ENCODE results near the gene NAALADL2. TPM values are rescaled to one million over a fixed set of nuclear protein-coding genes. Genes with fewer than 3 reads are reported as not detected.

NAALADL2 gene
- total and polyA plus RNA-seq, 2 donors (not counting 3 experiments of a cell fraction or from before 2014, with no cell fraction given), result 1.1 to 4.0 TPM

DNA sequence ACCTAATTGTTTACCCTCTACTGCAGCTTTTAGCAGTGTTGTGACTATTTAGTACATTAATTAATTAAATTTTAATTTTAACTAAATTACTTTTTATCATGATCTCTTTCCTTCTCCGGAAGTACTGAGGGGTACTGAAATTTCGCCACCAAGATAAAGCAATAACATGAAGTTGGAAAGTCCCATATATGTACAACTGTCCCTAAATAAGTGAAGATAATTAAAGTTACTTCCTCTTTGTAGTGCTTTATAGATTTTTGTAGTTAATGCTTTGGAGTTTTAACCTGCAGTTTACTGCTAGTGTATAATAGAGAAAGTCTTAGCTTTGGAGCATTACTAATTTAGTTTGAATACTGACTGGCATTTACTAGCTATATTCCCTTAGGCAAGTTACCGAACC, 325.3 kb downstream of the NAALADL2 start:
- H3K4me1 ChIP-seq (ENCODE audit: control insufficient read depth, extremely low read depth, insufficient read depth, low read length), result peaks cover 7% of the 10 kb centered on the region
- no peaks in the 10 kb centered on the region for H3K79me2 ChIP-seq (ENCODE audit: control insufficient read depth, insufficient read depth, low read length)
- intact Hi-C loops (cut with micrococcal nuclease) (no loop called here), dilution Hi-C loops (cut with MboI; ENCODE audit: extremely low pct_ligation_motif_present, low sequenced_read_pairs) (no loop called here)
- POLR2A ChIA-PET, result no interaction called here
- no TSS peak for BruUV-seq (replicated peaks)
- H3K4me2 ChIP-seq (ENCODE audit: insufficient read depth, low read length), result no peak overlapping the region
- no peak overlapping the region for H3K9ac ChIP-seq (replicated peaks; ENCODE audit: extremely low read depth, insufficient read depth, low read length)
- no peak for DNase-seq (ENCODE audit: low read depth, low spot score)
- no peaks in the 10 kb centered on the region for H4K20me1 ChIP-seq (replicated peaks; ENCODE audit: control insufficient read depth, extremely low read depth, insufficient read depth, low read length)
- CTCF ChIA-PET, result interaction anchor here (1.2 kb wide), 1 partner anchor 12 kb away, joined by 3 read pairs; no protein-coding TSS in a partner anchor
- H2AFZ ChIP-seq (ENCODE audit: low read depth, low read length), result no peak overlapping the region
- H3K4me3 ChIP-seq (replicated peaks in 1 of 3; ENCODE audit: insufficient read depth in 1 of 3, low read depth in 1 of 3, low read length in 3 of 3), result no peak overlapping the region
- no peak for FAIRE-seq
- H3K9me1 ChIP-seq (replicated peaks; ENCODE audit: control insufficient read depth, extremely low read depth, insufficient read depth, low read length), result no peaks in the 10 kb centered on the region
- H3K9me3 ChIP-seq (replicated peaks; ENCODE audit: control insufficient read depth, insufficient read depth, low read length), result no peaks in the 10 kb centered on the region
- no peak overlapping the region for H3K27ac ChIP-seq (ENCODE audit: insufficient read depth, low read depth, low read length)
- H3K36me3 ChIP-seq (ENCODE audit: control insufficient read depth in 2 of 2, extremely low read depth in 1 of 2, insufficient read depth in 2 of 2, low read length in 2 of 2), result no peaks in the 10 kb centered on the region
- TF ChIP-seq POLR2AphosphoS5 (IDR thresholded peaks at IDR 0.05; ENCODE audit: insufficient read depth, low read depth, low read length), result no peak
- TF ChIP-seq MYC (IDR thresholded peaks at IDR 0.05; ENCODE audit: low read depth, low read length), result no peak
- TF ChIP-seq GATA2 (IDR thresholded peaks at IDR 0.05; ENCODE audit: insufficient read depth, insufficient read length, low read depth, low read length), result no peak
- TF ChIP-seq, protein P1, sequence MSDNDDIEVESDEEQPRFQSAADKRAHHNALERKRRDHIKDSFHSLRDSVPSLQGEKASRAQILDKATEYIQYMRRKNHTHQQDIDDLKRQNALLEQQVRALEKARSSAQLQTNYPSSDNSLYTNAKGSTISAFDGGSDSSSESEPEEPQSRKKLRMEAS (IDR thresholded peaks at IDR 0.05; ENCODE audit: insufficient read depth, insufficient read length), result no peak
- TF ChIP-seq FOS (IDR thresholded peaks at IDR 0.05; ENCODE audit: borderline replicate concordance, insufficient read depth, low read length), result no peak
- no peak for TF ChIP-seq EZH2 (IDR thresholded peaks at IDR 0.05; ENCODE audit: borderline replicate concordance, low read depth, low read length, severe bottlenecking)
- TF ChIP-seq, protein P2, sequence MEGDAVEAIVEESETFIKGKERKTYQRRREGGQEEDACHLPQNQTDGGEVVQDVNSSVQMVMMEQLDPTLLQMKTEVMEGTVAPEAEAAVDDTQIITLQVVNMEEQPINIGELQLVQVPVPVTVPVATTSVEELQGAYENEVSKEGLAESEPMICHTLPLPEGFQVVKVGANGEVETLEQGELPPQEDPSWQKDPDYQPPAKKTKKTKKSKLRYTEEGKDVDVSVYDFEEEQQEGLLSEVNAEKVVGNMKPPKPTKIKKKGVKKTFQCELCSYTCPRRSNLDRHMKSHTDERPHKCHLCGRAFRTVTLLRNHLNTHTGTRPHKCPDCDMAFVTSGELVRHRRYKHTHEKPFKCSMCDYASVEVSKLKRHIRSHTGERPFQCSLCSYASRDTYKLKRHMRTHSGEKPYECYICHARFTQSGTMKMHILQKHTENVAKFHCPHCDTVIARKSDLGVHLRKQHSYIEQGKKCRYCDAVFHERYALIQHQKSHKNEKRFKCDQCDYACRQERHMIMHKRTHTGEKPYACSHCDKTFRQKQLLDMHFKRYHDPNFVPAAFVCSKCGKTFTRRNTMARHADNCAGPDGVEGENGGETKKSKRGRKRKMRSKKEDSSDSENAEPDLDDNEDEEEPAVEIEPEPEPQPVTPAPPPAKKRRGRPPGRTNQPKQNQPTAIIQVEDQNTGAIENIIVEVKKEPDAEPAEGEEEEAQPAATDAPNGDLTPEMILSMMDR (IDR thresholded peaks at IDR 0.05; ENCODE audit: extremely low read depth in 1 of 2, insufficient read depth in 1 of 2, low read depth in 1 of 2, low read length in 2 of 2), result no peak
- no peak for TF ChIP-seq JUN (IDR thresholded peaks at IDR 0.05; ENCODE audit: borderline replicate concordance, insufficient read depth, insufficient read length, low read depth)
- TF ChIP-seq POLR2A (IDR thresholded peaks at IDR 0.05; ENCODE audit: low read depth, low read length), result no peak
- no peaks in the 10 kb centered on the region for H3K27me3 ChIP-seq (ENCODE audit: control insufficient read depth in 2 of 2, insufficient read depth in 2 of 2, low read length in 2 of 2)

All from endothelial cell of umbilical vein (primary cell).